Liver (tissue), 9 donors: ENCODE data around the gene NGLY1. TPM values are rescaled to one million over a fixed set of nuclear protein-coding genes. Genes with fewer than 3 reads are reported as not detected.

Experiments
- DNase-seq: peaks from one replicate; pipeline ENCODE4 v3.0.0-alpha.2; 2017; ENCODE audit warnings: low spot score
- H3K27ac ChIP-seq, 2 donors: one replicate each; pipeline ENCODE4 v1.7.0; 2013; ENCODE audit warnings: inconsistent platforms in 2 of 2, low read length in 2 of 2, control low read depth in 1 of 2, low read depth in 1 of 2, mild to moderate bottlenecking in 1 of 2
- H3K27me3 ChIP-seq, 4 donors: one replicate each; pipeline versions ENCODE4 v1.6.1 to v1.7.0; 2013; ENCODE audit warnings: low read length in 3 of 4, inconsistent platforms in 1 of 4, mild to moderate bottlenecking in 1 of 4, moderate library complexity in 1 of 4; ENCODE audit not compliant: control insufficient read depth in 4 of 4, insufficient read depth in 4 of 4
- H3K36me3 ChIP-seq, 4 donors: one replicate each; pipeline versions ENCODE4 v1.6.1 to v1.7.0; 2013; ENCODE audit warnings: low read length in 3 of 4, mild to moderate bottlenecking in 3 of 4, low read depth in 1 of 4, moderate library complexity in 1 of 4; ENCODE audit not compliant: control insufficient read depth in 4 of 4, insufficient read depth in 3 of 4
- H3K4me1 ChIP-seq, 4 donors: one replicate each; pipeline versions ENCODE4 v1.6.1 to v1.7.0; 2013; ENCODE audit warnings: low read length in 3 of 4, mild to moderate bottlenecking in 3 of 4, moderate library complexity in 1 of 4; ENCODE audit not compliant: control insufficient read depth in 4 of 4, insufficient read depth in 4 of 4
- H3K4me3 ChIP-seq, 3 donors: one replicate each; pipeline versions ENCODE4 v1.6.1 to v1.7.0; 2013; ENCODE audit warnings: low read length in 3 of 3, control low read depth in 1 of 3, low read depth in 1 of 3, mild to moderate bottlenecking in 1 of 3
- H3K9ac ChIP-seq, 2 donors: one replicate each; pipeline ENCODE4 v1.7.0; 2013; ENCODE audit warnings: low read length in 2 of 2, mild to moderate bottlenecking in 2 of 2, moderate library complexity in 2 of 2, control low read depth in 1 of 2, low read depth in 1 of 2
- H3K9me3 ChIP-seq, 4 donors: one replicate each; pipeline versions ENCODE4 v1.6.1 to v1.7.0; 2013; ENCODE audit warnings: low read length in 3 of 4; ENCODE audit not compliant: control insufficient read depth in 4 of 4
- ATF3 ChIP-seq: IDR thresholded peaks from 2 replicates; pipeline ENCODE4 v1.6.1; 2016; ENCODE audit warnings: antibody characterized with exemption
- CTCF ChIP-seq: fragments of 150-350 bp; IDR thresholded peaks from 2 replicates; pipeline ENCODE4 v1.5.1; 2017; ENCODE audit warnings: improper control_type of control experiment, low read depth, low read length; ENCODE audit not compliant: missing input control
- EGR1 ChIP-seq, 2 donors: IDR thresholded peaks; 2 replicates each; pipeline ENCODE4 v1.6.1; 2016 to 2018; ENCODE audit warnings: antibody characterized with exemption in 2 of 2, low read depth in 2 of 2
- FOXA1 ChIP-seq: IDR thresholded peaks from 2 replicates; pipeline ENCODE4 v1.6.1; 2016; ENCODE audit warnings: antibody characterized with exemption
- FOXA2 ChIP-seq: IDR thresholded peaks from 2 replicates; pipeline ENCODE4 v1.6.1; 2016; ENCODE audit warnings: antibody characterized with exemption
- GABPA ChIP-seq, 2 donors: IDR thresholded peaks in 1 of 2; conservative IDR thresholded peaks in 1 of 2; 2 replicates each; pipeline ENCODE4 v1.6.1; 2016; ENCODE audit warnings: antibody characterized with exemption in 2 of 2, mild to moderate bottlenecking in 1 of 2, moderate library complexity in 1 of 2
- HNF4A ChIP-seq, 2 donors: conservative IDR thresholded peaks; 2 replicates each; pipeline ENCODE4 v1.6.1; 2016; ENCODE audit warnings: antibody characterized with exemption in 2 of 2, mild to moderate bottlenecking in 2 of 2
- JUND ChIP-seq, 2 donors: IDR thresholded peaks; 2 replicates each; pipeline ENCODE4 v1.6.1; 2016; ENCODE audit warnings: antibody characterized with exemption in 2 of 2
- MAX ChIP-seq: IDR thresholded peaks from 2 replicates; pipeline ENCODE4 v1.6.1; 2016; ENCODE audit warnings: antibody characterized with exemption
- RAD21 ChIP-seq, 2 donors: IDR thresholded peaks; 2 replicates each; pipeline ENCODE4 v1.6.1; 2016; ENCODE audit warnings: antibody characterized with exemption in 2 of 2, mild to moderate bottlenecking in 2 of 2
- REST ChIP-seq: IDR thresholded peaks from 2 replicates; pipeline ENCODE4 v1.6.1; 2016; ENCODE audit warnings: antibody characterized with exemption, mild to moderate bottlenecking
- SP1 ChIP-seq: IDR thresholded peaks from 2 replicates; pipeline ENCODE4 v1.6.1; 2018; ENCODE audit warnings: antibody characterized with exemption, mild to moderate bottlenecking
- TAF1 ChIP-seq: conservative IDR thresholded peaks from 2 replicates; pipeline ENCODE4 v1.6.1; 2016; ENCODE audit warnings: antibody characterized with exemption, mild to moderate bottlenecking
- YY1 ChIP-seq: IDR thresholded peaks from 2 replicates; pipeline ENCODE4 v1.6.1; 2016; ENCODE audit warnings: antibody characterized with exemption, mild to moderate bottlenecking
- ZBTB33 ChIP-seq: IDR thresholded peaks from 2 replicates; pipeline ENCODE4 v1.6.1; 2016; ENCODE audit warnings: antibody characterized with exemption
- WGBS: extraction: QIAGEN DNeasy Blood & Tissue Kit; methylation state at CpG from one replicate; pipeline ENCODE4 v1.1.7; 2013; 5-methylcytosine and 5-hydroxymethylcytosine counted together
- polyA plus RNA-seq, 2 donors: library from polyadenylated mRNA; stranded (reverse) in 1 of 2; unstranded in 1 of 2; fragments of 200-250 nt in 1 of 2; fragments of >200 nt in 1 of 2; fragmentation: Nextera tagmentation in 1 of 2; extraction: Ambion mirVana in 1 of 2; gene quantifications; one replicate each; pipeline versions ENCODE4 v1.2.1 to v1.2.3, GENCODE V29; 2013 to 2015
- total RNA-seq, 2 donors: library from RNA; depleted of rRNA; stranded (reverse); fragments of >200 nt; gene quantifications; one replicate each; pipeline ENCODE4 v1.2.3, GENCODE V29; 2014
- donor health status: healthy.
- donor health status: healthy.
- donor health status: healthy.
- donor health status: healthy.
- donor health status: healthy.

Gene NGLY1
- total and polyA plus RNA-seq, 4 donors = 13.3 to 31.5 (median 23.9) TPM

GRCh38 chr3:25823314-25823713, 40.1 kb upstream of the NGLY1 start:
- DNase-seq = no peak
- TF ChIP-seq EGR1 (IDR thresholded peaks at IDR 0.05; ENCODE audit: low read depth in 2 of 2) (no peak), ATF3 (no peak), MAX (no peak), REST (no peak), RAD21 (IDR thresholded peaks at IDR 0.05) (no peak), HNF4A (conservative IDR thresholded peaks at IDR 0.05) (no peak), ZBTB33 (no peak), SP1 (no peak), FOXA2 (no peak), CTCF (no peak), TAF1 (no peak), YY1 (no peak), JUND (IDR thresholded peaks at IDR 0.05) (no peak)
- H3K27me3 ChIP-seq = no peaks in the 10 kb centered on the region
- H3K4me1 ChIP-seq = no peaks in the 10 kb centered on the region
- H3K36me3 ChIP-seq = no peaks in the 10 kb centered on the region
- H3K9ac ChIP-seq = no peak overlapping the region
- 91% methylated on average over 3 of the region's 3 CpGs for WGBS
- no peak overlapping the region for H3K4me3 ChIP-seq
- no peaks in the 10 kb centered on the region for H3K9me3 ChIP-seq
- H3K27ac ChIP-seq = no peak overlapping the region

- Histone ChIP-seq H3K27me3 (peaks cover 0 to 3% (median 0%) of the 10 kb centered on the region in 4 donors), H3K9me3 (no peaks in the 10 kb centered on the region), H3K4me3 (no peak overlapping the region), H3K36me3 (no peaks in the 10 kb centered on the region), H3K4me1 (no peaks in the 10 kb centered on the region), H3K27ac (no peak overlapping the region), H3K9ac (no peak overlapping the region)
- WGBS = 73% methylated on average over 4 of the region's 4 CpGs
- DNase-seq = no peak
- no peak for TF ChIP-seq ZBTB33
- no peak for TF ChIP-seq GABPA (IDR thresholded peaks at IDR 0.05 in 1 of 2, conservative IDR thresholded peaks at IDR 0.05 in 1 of 2)
- TF ChIP-seq JUND (IDR thresholded peaks at IDR 0.05) = no peak
- no peak for TF ChIP-seq HNF4A (conservative IDR thresholded peaks at IDR 0.05)
- no peak for TF ChIP-seq FOXA1
- no peak for TF ChIP-seq REST
- TF ChIP-seq EGR1 (IDR thresholded peaks at IDR 0.05; ENCODE audit: low read depth in 2 of 2) = no peak
- no peak for TF ChIP-seq RAD21 (IDR thresholded peaks at IDR 0.05)
Measured at GRCh38 chr3:25821746-25822573, 38.7 kb upstream of the NGLY1 start.
